ENCODE measurements around the gene PALM2AKAP2. TPM values are rescaled to one million over a fixed set of nuclear protein-coding genes. Genes with fewer than 3 reads are reported as not detected.
A peak's percentile ranks its signal among the peaks of the same experiment; 100 is the strongest.

PALM2AKAP2 gene
- total RNA-seq (100 to 1,000 TPM in 2 of 9 donors, 10 to 100 TPM in 7; 38.7 to 132 (median 83.9) TPM), polyA plus RNA-seq (10 to 100 TPM in 1 of 2 donors, 1 to 10 TPM in 1; 4.1 to 18.2 TPM)
- long read RNA-seq, donor 1, full-length matches to known transcripts = 6 of 101 reads
- long read RNA-seq, donor 1, partial matches to known transcripts = 87 of 101 reads
- long read RNA-seq, donor 1, other reads (novel, unspliced or antisense) = 8 of 101 reads
- long read RNA-seq, donor 2, full-length matches to known transcripts = 18 of 79 reads
- long read RNA-seq, donor 2, partial matches to known transcripts = 34 of 79 reads
- long read RNA-seq, donor 2, other reads (novel, unspliced or antisense) = 27 of 79 reads
- long read RNA-seq, donor 3, full-length matches to known transcripts = 6 of 255 reads
- long read RNA-seq, donor 3, partial matches to known transcripts = 240 of 255 reads
- long read RNA-seq, donor 3, other reads (novel, unspliced or antisense) = 9 of 255 reads

DNA sequence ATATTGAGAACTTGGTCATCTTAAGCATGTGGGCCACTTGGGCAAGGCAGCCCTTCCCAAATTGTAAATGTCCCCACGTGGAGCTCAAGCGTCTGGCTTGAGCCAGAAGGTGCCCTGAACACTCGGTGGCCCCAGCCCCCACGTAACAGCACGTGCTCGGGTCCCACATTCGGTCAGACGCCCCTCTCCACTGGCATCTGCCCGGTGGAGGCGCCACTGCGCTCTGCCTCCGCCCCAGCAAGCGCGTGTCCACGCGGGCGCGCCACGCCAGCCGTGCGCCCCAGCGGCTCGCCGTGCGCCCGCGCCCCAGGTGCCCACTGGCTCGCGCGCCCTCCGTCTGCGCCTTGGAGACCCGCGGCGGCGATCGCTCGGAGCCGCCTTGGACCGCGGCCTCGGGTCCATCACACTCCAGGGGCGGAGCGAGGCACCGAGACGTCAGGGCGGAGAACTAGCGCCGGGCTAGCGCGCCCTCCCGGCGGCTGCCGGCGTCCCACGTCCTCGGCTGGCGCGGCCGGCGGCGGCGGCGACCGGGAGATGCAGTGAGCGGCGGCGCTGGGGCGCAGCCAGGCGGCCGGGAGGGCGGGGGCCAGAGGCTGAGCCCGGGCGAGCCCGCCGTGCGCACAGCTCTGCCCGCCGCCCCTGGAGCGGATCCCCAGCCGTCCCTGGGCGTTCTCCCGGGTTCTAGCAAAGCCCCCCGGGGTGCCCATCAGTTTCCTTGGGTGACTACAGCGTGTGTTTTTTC, at the start of gene PALM2AKAP2:
PALM2AKAP2 (plus strand) TSS at position 488 of the 742 bp plus-strand sequence. CDS start 291 bp downstream, outside the sequence.
- intact Hi-C loops (cut with DNase I) = loop anchor here in 7 of 10 donors (1.0 to 10.0 kb wide), 10 partner anchors 37 to 125 kb away; no protein-coding TSS in a partner anchor
- peaks cover 0 to 24% (median 3%) of the 10 kb centered on the region in 12 donors for H3K4me1 ChIP-seq
- H3K36me3 ChIP-seq = no peaks in the 10 kb centered on the region
- ATAC-seq (peak; percentile 71 to 94 (median 88)), DNase-seq (peak; percentile 77 to 86 (median 82))
- peak within 1 kb of the TSS; percentile 58 to 89 (median 78) for H3K4me3 ChIP-seq
- TF ChIP-seq CTCF (IDR thresholded peaks at IDR 0.05) (peak in 9 of 12 donors; percentile 12 to 53 (median 45)), POLR2A (IDR thresholded peaks at IDR 0.05) (peak in 1 of 2 donors; percentile 25)
- no peaks in the 10 kb centered on the region for H3K9me3 ChIP-seq
- 1% methylated on average over 32 to 85 of the region's 85 CpGs for WGBS, 4 donors
- H3K27ac ChIP-seq = peak within 1 kb of the TSS; percentile 38 to 94 (median 86)
- H3K27me3 ChIP-seq = peaks cover 0 to 15% (median 0%) of the 10 kb centered on the region in 9 donors

DNA sequence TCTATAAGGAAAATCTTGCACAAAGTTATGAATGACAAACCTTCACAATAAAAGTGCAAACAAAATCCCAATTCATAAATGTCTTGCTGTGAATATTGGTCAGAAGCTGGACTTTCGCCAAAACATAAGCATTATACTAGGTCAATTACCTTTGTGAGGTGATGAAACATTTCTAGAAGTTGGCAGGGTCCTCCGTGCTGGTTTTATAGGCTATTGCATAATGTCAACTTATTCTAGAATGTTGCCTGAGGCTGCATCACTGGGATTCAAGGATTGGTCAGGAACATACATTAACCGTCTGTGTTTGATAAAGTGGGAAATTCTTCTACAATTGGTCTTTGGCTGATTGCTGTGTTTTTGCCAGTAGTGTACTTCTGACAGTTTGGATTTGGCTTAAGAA, 49.8 kb upstream of the PALM2AKAP2 start:
- H3K4me1 ChIP-seq = peaks cover 0 to 13% (median 5%) of the 10 kb centered on the region in 12 donors
- TF ChIP-seq POLR2A (IDR thresholded peaks at IDR 0.05) (no peak), CTCF (IDR thresholded peaks at IDR 0.05) (no peak)
- DNase-seq (no peak), ATAC-seq (no peak)
- 63 to 74% (median 68%) methylated on average over 3 of the region's 3 CpGs for WGBS, 4 donors
- no peaks in the 10 kb centered on the region for H3K36me3 ChIP-seq
- intact Hi-C loops (cut with DNase I) = no loop called here
- no peak overlapping the region for H3K27ac ChIP-seq
- H3K27me3 ChIP-seq = no peaks in the 10 kb centered on the region
- H3K9me3 ChIP-seq = no peaks in the 10 kb centered on the region
- H3K4me3 ChIP-seq = no peak overlapping the region

GRCh38 chr9:109733690-109734089, 46.3 kb upstream of the PALM2AKAP2 start:
- Histone ChIP-seq H3K9me3 (no peaks in the 10 kb centered on the region), H3K27ac (peak overlapping the region in 2 of 12 donors; percentile 14 to 37), H3K36me3 (no peaks in the 10 kb centered on the region), H3K4me1 (peaks cover 0 to 21% (median 10%) of the 10 kb centered on the region in 12 donors), H3K27me3 (no peaks in the 10 kb centered on the region), H3K4me3 (no peak overlapping the region)
- 36 to 59% (median 45%) methylated on average over 2 of the region's 2 CpGs for WGBS, 4 donors
- TF ChIP-seq POLR2A (IDR thresholded peaks at IDR 0.05) (no peak), CTCF (IDR thresholded peaks at IDR 0.05) (no peak)
- intact Hi-C loops (cut with DNase I) = no loop called here
- DNase-seq (no peak), ATAC-seq (no peak)

- H3K27me3 ChIP-seq = no peaks in the 10 kb centered on the region
- 38 to 67% (median 52%) methylated on average over 2 of the region's 2 CpGs for WGBS, 4 donors
- ATAC-seq (no peak), DNase-seq (no peak)
- intact Hi-C loops (cut with DNase I) = no loop called here
- TF ChIP-seq POLR2A (IDR thresholded peaks at IDR 0.05) = no peak
- no peak for TF ChIP-seq CTCF (IDR thresholded peaks at IDR 0.05)
- H3K9me3 ChIP-seq = no peaks in the 10 kb centered on the region
- peaks cover 0 to 21% (median 10%) of the 10 kb centered on the region in 12 donors for H3K4me1 ChIP-seq
- H3K27ac ChIP-seq = peak overlapping the region in 2 of 12 donors; percentile 4 to 24
- no peak overlapping the region for H3K4me3 ChIP-seq
- no peaks in the 10 kb centered on the region for H3K36me3 ChIP-seq
These were observed 45.2 kb upstream of the PALM2AKAP2 start for GRCh38 chr9:109734814-109735213.

Measured in heart left ventricle (tissue), 16 donors.